K562 (cell line): ENCODE measurements around the gene ADPRH. TPM values are rescaled to one million over a fixed set of nuclear protein-coding genes. Genes with fewer than 3 reads are reported as not detected.

Source experiments
- DMBX1 ChIP-seq: fragments of 250-450 bp; sonication (Bioruptor Pico); IDR thresholded peaks from 2 replicates; pipeline ENCODE4 v1.8.0; 2022; ENCODE audit warnings: inconsistent platforms, mild to moderate bottlenecking, moderate library complexity, borderline replicate concordance
- DPF2 ChIP-seq: fragments of 450-650 bp; IDR thresholded peaks from 2 replicates; pipeline ENCODE4 v1.6.1; 2016
- ZNF311 ChIP-seq: fragments of 250-450 bp; sonication (Bioruptor Pico); IDR thresholded peaks from 2 replicates; pipeline ENCODE4 v1.4.0; 2020; ENCODE audit warnings: mild to moderate bottlenecking, moderate library complexity
- polyA plus RNA-seq, 8 experiments: library from polyadenylated mRNA; depleted of rRNA in 4 of 8; stranded (reverse) in 5 of 8; unstranded in 3 of 8; fragments of >200 nt; fragmentation: Nextera tagmentation in 2 of 8; fragmentation: Illumina TruSeq in 1 of 8; extraction: Ambion mirVana in 2 of 8; extraction: Trizol in 1 of 8; gene quantifications; 2 replicates each; pipeline versions ENCODE4 v1.2.1 to v1.2.3, GENCODE V29; 2011 to 2014; ENCODE audit warnings: inconsistent platforms in 1 of 8, missing spikeins in 1 of 8
- total RNA-seq, 7 experiments: library from RNA; depleted of rRNA in 6 of 7; stranded (reverse); fragments of >200 nt in 6 of 7; fragmentation: Illumina TruSeq in 2 of 7; extraction: Trizol in 2 of 7; gene quantifications; 2 replicates each; pipeline versions ENCODE4 v1.2.1 to v1.2.3, GENCODE V29; 2011 to 2021; ENCODE audit warnings: low replicate concordance in 1 of 7
- TF ChIP-seq, protein P1 (sequence below): fragments of 200-600 bp; sonication (generic); IDR thresholded peaks from one replicate; pipeline ENCODE4 v1.6.1; 2012; ENCODE audit warnings: mild to moderate bottlenecking, low read depth, low read length, inconsistent platforms
- TF ChIP-seq, protein P2 (sequence below): fragments of 150-350 bp; IDR thresholded peaks from 2 replicates; pipeline ENCODE4 v1.6.1; 2014; ENCODE audit warnings: low read depth, mild to moderate bottlenecking, low read length, borderline replicate concordance
- TF ChIP-seq, protein P3 (sequence below): sonication (generic); formaldehyde crosslinking; IDR thresholded peaks from 2 replicates; pipeline ENCODE4 v1.8.0; 2022; ENCODE audit warnings: mild to moderate bottlenecking, missing genetic modification reagents, borderline replicate concordance
- TF ChIP-seq, protein P4 (sequence below): fragments of 150-350 bp; conservative IDR thresholded peaks from 2 replicates; pipeline ENCODE4 v1.6.1; 2014; ENCODE audit warnings: low read length

Gene ADPRH
- total and polyA plus RNA-seq, 9 of the 15 experiments (the other 6 are each of a cell fraction or from before 2014, with no cell fraction given) = 0.01 to 1.4 (median 0.65) TPM

DNA sequence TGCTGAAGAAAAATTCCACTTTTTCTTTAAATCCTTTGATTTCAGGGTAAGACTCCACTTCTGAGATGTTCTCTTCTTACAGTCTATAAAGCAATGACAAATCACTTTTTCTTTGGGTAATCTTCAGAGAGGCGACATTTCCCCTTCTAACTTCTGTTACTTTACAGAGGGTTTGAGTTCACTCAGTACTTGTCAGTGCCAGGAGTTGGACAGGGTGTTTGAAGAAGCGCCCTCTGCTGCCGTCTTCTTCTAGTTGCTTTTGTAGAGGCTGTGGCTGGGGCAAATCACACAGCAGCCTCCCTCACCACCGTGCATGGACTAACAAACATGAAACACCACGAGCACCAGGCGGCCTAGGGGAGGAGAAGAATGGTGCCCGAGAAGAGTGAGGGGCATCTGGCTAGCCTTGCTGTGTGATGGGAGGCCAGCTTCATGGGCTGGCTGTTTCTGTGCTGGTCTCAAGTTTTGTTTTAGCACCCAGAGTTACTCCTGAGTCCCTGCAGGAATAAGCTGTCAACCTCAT, 19.8 kb upstream of the ADPRH start, which contains the start of gene CD80 (continued):
- TF ChIP-seq, protein P1, sequence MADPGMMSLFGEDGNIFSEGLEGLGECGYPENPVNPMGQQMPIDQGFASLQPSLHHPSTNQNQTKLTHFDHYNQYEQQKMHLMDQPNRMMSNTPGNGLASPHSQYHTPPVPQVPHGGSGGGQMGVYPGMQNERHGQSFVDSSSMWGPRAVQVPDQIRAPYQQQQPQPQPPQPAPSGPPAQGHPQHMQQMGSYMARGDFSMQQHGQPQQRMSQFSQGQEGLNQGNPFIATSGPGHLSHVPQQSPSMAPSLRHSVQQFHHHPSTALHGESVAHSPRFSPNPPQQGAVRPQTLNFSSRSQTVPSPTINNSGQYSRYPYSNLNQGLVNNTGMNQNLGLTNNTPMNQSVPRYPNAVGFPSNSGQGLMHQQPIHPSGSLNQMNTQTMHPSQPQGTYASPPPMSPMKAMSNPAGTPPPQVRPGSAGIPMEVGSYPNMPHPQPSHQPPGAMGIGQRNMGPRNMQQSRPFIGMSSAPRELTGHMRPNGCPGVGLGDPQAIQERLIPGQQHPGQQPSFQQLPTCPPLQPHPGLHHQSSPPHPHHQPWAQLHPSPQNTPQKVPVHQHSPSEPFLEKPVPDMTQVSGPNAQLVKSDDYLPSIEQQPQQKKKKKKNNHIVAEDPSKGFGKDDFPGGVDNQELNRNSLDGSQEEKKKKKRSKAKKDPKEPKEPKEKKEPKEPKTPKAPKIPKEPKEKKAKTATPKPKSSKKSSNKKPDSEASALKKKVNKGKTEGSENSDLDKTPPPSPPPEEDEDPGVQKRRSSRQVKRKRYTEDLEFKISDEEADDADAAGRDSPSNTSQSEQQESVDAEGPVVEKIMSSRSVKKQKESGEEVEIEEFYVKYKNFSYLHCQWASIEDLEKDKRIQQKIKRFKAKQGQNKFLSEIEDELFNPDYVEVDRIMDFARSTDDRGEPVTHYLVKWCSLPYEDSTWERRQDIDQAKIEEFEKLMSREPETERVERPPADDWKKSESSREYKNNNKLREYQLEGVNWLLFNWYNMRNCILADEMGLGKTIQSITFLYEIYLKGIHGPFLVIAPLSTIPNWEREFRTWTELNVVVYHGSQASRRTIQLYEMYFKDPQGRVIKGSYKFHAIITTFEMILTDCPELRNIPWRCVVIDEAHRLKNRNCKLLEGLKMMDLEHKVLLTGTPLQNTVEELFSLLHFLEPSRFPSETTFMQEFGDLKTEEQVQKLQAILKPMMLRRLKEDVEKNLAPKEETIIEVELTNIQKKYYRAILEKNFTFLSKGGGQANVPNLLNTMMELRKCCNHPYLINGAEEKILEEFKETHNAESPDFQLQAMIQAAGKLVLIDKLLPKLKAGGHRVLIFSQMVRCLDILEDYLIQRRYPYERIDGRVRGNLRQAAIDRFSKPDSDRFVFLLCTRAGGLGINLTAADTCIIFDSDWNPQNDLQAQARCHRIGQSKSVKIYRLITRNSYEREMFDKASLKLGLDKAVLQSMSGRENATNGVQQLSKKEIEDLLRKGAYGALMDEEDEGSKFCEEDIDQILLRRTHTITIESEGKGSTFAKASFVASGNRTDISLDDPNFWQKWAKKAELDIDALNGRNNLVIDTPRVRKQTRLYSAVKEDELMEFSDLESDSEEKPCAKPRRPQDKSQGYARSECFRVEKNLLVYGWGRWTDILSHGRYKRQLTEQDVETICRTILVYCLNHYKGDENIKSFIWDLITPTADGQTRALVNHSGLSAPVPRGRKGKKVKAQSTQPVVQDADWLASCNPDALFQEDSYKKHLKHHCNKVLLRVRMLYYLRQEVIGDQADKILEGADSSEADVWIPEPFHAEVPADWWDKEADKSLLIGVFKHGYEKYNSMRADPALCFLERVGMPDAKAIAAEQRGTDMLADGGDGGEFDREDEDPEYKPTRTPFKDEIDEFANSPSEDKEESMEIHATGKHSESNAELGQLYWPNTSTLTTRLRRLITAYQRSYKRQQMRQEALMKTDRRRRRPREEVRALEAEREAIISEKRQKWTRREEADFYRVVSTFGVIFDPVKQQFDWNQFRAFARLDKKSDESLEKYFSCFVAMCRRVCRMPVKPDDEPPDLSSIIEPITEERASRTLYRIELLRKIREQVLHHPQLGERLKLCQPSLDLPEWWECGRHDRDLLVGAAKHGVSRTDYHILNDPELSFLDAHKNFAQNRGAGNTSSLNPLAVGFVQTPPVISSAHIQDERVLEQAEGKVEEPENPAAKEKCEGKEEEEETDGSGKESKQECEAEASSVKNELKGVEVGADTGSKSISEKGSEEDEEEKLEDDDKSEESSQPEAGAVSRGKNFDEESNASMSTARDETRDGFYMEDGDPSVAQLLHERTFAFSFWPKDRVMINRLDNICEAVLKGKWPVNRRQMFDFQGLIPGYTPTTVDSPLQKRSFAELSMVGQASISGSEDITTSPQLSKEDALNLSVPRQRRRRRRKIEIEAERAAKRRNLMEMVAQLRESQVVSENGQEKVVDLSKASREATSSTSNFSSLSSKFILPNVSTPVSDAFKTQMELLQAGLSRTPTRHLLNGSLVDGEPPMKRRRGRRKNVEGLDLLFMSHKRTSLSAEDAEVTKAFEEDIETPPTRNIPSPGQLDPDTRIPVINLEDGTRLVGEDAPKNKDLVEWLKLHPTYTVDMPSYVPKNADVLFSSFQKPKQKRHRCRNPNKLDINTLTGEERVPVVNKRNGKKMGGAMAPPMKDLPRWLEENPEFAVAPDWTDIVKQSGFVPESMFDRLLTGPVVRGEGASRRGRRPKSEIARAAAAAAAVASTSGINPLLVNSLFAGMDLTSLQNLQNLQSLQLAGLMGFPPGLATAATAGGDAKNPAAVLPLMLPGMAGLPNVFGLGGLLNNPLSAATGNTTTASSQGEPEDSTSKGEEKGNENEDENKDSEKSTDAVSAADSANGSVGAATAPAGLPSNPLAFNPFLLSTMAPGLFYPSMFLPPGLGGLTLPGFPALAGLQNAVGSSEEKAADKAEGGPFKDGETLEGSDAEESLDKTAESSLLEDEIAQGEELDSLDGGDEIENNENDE = no peak
- TF ChIP-seq DMBX1 (0 out of 2 replicates have a peak, but pooled peaks have one; percentile 29), ZNF311 (CRISPR knock-in tag) (no peak), DPF2 (no peak)
- TF ChIP-seq, protein P2, sequence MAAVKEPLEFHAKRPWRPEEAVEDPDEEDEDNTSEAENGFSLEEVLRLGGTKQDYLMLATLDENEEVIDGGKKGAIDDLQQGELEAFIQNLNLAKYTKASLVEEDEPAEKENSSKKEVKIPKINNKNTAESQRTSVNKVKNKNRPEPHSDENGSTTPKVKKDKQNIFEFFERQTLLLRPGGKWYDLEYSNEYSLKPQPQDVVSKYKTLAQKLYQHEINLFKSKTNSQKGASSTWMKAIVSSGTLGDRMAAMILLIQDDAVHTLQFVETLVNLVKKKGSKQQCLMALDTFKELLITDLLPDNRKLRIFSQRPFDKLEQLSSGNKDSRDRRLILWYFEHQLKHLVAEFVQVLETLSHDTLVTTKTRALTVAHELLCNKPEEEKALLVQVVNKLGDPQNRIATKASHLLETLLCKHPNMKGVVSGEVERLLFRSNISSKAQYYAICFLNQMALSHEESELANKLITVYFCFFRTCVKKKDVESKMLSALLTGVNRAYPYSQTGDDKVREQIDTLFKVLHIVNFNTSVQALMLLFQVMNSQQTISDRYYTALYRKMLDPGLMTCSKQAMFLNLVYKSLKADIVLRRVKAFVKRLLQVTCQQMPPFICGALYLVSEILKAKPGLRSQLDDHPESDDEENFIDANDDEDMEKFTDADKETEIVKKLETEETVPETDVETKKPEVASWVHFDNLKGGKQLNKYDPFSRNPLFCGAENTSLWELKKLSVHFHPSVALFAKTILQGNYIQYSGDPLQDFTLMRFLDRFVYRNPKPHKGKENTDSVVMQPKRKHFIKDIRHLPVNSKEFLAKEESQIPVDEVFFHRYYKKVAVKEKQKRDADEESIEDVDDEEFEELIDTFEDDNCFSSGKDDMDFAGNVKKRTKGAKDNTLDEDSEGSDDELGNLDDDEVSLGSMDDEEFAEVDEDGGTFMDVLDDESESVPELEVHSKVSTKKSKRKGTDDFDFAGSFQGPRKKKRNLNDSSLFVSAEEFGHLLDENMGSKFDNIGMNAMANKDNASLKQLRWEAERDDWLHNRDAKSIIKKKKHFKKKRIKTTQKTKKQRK = no peak
- TF ChIP-seq, protein P3, sequence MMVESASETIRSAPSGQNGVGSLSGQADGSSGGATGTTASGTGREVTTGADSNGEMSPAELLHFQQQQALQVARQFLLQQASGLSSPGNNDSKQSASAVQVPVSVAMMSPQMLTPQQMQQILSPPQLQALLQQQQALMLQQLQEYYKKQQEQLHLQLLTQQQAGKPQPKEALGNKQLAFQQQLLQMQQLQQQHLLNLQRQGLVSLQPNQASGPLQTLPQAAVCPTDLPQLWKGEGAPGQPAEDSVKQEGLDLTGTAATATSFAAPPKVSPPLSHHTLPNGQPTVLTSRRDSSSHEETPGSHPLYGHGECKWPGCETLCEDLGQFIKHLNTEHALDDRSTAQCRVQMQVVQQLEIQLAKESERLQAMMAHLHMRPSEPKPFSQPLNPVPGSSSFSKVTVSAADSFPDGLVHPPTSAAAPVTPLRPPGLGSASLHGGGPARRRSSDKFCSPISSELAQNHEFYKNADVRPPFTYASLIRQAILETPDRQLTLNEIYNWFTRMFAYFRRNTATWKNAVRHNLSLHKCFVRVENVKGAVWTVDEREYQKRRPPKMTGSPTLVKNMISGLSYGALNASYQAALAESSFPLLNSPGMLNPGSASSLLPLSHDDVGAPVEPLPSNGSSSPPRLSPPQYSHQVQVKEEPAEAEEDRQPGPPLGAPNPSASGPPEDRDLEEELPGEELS = no peak
- TF ChIP-seq, protein P4, sequence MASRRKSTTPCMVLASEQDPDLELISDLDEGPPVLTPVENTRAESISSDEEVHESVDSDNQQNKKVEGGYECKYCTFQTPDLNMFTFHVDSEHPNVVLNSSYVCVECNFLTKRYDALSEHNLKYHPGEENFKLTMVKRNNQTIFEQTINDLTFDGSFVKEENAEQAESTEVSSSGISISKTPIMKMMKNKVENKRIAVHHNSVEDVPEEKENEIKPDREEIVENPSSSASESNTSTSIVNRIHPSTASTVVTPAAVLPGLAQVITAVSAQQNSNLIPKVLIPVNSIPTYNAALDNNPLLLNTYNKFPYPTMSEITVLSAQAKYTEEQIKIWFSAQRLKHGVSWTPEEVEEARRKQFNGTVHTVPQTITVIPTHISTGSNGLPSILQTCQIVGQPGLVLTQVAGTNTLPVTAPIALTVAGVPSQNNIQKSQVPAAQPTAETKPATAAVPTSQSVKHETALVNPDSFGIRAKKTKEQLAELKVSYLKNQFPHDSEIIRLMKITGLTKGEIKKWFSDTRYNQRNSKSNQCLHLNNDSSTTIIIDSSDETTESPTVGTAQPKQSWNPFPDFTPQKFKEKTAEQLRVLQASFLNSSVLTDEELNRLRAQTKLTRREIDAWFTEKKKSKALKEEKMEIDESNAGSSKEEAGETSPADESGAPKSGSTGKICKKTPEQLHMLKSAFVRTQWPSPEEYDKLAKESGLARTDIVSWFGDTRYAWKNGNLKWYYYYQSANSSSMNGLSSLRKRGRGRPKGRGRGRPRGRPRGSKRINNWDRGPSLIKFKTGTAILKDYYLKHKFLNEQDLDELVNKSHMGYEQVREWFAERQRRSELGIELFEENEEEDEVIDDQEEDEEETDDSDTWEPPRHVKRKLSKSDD = no peak
